Activated naive CD8-positive, alpha-beta T cell treated with anti-CD3 and anti-CD28 coated beads, Interleukin-2, amount 10 ng/mL, durations not matched to agents 7 days and 5 days (primary cell): ENCODE results near the gene CST6. TPM values are rescaled to one million over a fixed set of nuclear protein-coding genes. Genes with fewer than 3 reads are reported as not detected.
"Not testable (repeated sequence)": the region's sequence is repeated elsewhere in the genome, so short reads cannot be mapped to it uniquely, and the experiment has no call there.

Source experiments
- ATAC-seq: fragments of 150-1000 bp; cut with Tn5 transposase; one replicate; pipeline ENCODE4 v1.10.0; 2021; ENCODE audit warnings: low read depth, moderate library complexity
- POLR2A ChIA-PET: fragments of 350-600 bp; sonication (Branson Sonifier 250); formaldehyde crosslinking; loops from one replicate; lab custom pipeline; 2021; ENCODE audit warnings: antibody characterized with exemption; lab: Charles Lee
- DNase-seq: peaks from one replicate; pipeline ENCODE4 v3.0.0; 2021
- H3K27ac Mint-ChIP-seq: one replicate; pipeline ENCODE4 v1.8.0; 2022; ENCODE audit warnings: mild to moderate bottlenecking, mixed read lengths
- H3K27me3 Mint-ChIP-seq: one replicate; pipeline ENCODE4 v1.8.0; 2022; ENCODE audit warnings: mild to moderate bottlenecking, moderate library complexity, mixed read lengths
- H3K36me3 Mint-ChIP-seq: one replicate; pipeline ENCODE4 v1.8.0; 2021; ENCODE audit warnings: mild to moderate bottlenecking, mixed read lengths
- H3K4me1 Mint-ChIP-seq: one replicate; pipeline ENCODE4 v1.8.0; 2021; ENCODE audit warnings: mixed read lengths
- H3K4me3 Mint-ChIP-seq: one replicate; pipeline ENCODE4 v1.8.0; 2022; ENCODE audit warnings: mild to moderate bottlenecking, moderate library complexity, mixed read lengths
- H3K9me3 Mint-ChIP-seq: one replicate; pipeline ENCODE4 v1.8.0; 2021; ENCODE audit warnings: mixed read lengths
- total RNA-seq, 2 experiments: library from RNA; stranded (reverse); gene quantifications; one replicate each; pipeline ENCODE4 v1.2.3, GENCODE V29; 2021

The CST6 gene
- total RNA-seq, 2 experiments from 2014 or later: not detected

DNA sequence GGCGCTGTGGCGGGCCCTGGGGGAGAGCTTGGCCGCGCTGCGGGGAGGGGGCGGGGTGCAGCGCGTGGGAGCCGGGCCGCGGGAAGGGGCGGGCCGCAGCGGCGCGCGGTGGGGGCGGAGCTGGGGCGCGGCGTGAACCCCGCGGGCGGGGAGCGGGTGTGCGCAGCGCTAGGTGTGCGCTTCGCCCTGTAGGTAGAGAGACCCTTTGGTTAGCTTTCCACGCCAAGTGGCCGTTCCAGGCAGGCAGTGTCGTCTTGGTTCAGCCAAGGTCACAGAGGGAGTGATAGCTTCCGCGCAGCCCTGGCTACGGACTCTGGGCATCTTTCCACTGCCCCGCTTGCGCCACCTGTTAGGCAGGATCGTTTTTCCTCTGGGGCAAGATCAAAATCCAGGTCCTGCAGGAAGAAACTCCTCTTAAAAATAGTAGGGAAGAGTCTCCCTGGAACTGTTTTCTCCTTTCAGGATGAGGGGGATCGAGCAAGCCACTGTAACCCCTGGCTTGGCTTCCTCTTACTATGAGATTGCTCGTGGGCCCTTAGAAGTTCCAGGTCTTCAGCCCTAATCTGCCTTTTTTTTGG lies 9.1 kb upstream of the CST6 start:
- peaks cover 26% of the 10 kb centered on the region for H3K4me1 Mint-ChIP-seq
- peak overlapping the region; percentile 100 for H3K4me3 Mint-ChIP-seq
- DNase-seq: peak; percentile 87
- H3K27me3 Mint-ChIP-seq: no peaks in the 10 kb centered on the region
- no peaks in the 10 kb centered on the region for H3K9me3 Mint-ChIP-seq
- peaks cover 21% of the 10 kb centered on the region for H3K36me3 Mint-ChIP-seq
- POLR2A ChIA-PET: interaction anchor here (0.6 to 1.5 kb wide), 19 partner anchors 8 to 505 kb away, joined by 3 to 19 read pairs (median 5); partner anchors contain the start of genes CCDC85B, DPP3, FIBP and KAT5
- H3K27ac Mint-ChIP-seq: peak overlapping the region; percentile 99
- ATAC-seq: peak; percentile 64

DNA sequence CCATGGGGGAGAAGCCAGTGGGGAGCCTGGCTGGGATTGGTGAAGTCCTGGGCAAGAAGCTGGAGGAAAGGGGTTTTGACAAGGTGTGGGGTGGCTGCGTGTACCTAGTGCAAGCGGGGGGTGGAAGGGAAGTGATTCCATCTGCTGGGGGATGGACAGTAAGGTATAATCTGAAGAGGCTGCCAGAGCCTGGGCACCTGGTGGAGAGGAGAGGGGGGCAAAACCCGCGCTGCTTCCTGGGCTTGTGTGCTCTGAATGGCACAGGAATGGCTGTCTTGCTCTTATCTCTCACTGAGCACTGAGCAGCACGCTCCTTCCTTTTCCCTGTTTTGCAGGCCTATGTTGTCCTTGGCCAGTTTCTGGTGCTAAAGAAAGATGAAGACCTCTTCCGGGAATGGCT lies 8.5 kb upstream of the CST6 start:
- no peaks in the 10 kb centered on the region for H3K9me3 Mint-ChIP-seq
- peaks cover 29% of the 10 kb centered on the region for H3K4me1 Mint-ChIP-seq
- peaks cover 19% of the 10 kb centered on the region for H3K36me3 Mint-ChIP-seq
- ATAC-seq (no peak), DNase-seq (no peak)
- no peaks in the 10 kb centered on the region for H3K27me3 Mint-ChIP-seq
- H3K4me3 Mint-ChIP-seq: peak overlapping the region; percentile 100
- POLR2A ChIA-PET: interaction anchor here (0.6 to 1.5 kb wide), 9 partner anchors 13 to 291 kb away, joined by 3 to 19 read pairs (median 5); partner anchors contain the start of genes CCDC85B, FIBP, KAT5 and SF3B2
- peak overlapping the region; percentile 84 for H3K27ac Mint-ChIP-seq

DNA sequence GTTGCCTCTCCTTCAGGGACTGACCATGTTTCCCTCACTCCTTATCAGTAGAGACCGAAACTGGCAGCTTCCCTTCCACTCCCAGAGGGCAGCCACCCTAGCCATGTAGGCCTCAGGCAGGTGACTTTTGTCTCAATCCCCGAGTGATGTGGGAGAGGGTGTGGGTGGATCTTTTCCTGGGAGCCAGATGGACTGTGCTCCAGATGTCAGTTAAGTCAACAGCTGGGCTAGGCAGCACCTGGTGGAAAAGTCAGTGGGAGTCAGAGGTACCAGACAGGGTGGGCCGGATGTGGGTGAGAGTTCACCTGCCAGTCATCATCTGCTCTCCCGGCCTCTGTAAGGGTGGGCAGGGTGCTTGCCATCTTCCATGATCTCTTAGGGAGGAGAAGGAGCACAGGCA lies 7.6 kb upstream of the CST6 start:
- peaks cover 25% of the 10 kb centered on the region for H3K4me1 Mint-ChIP-seq
- H3K27me3 Mint-ChIP-seq: no peaks in the 10 kb centered on the region
- ATAC-seq (no peak), DNase-seq (no peak)
- H3K4me3 Mint-ChIP-seq: peak overlapping the region; percentile 100
- no peaks in the 10 kb centered on the region for H3K9me3 Mint-ChIP-seq
- POLR2A ChIA-PET: no interaction called here
- no peak overlapping the region for H3K27ac Mint-ChIP-seq
- peaks cover 17% of the 10 kb centered on the region for H3K36me3 Mint-ChIP-seq

DNA sequence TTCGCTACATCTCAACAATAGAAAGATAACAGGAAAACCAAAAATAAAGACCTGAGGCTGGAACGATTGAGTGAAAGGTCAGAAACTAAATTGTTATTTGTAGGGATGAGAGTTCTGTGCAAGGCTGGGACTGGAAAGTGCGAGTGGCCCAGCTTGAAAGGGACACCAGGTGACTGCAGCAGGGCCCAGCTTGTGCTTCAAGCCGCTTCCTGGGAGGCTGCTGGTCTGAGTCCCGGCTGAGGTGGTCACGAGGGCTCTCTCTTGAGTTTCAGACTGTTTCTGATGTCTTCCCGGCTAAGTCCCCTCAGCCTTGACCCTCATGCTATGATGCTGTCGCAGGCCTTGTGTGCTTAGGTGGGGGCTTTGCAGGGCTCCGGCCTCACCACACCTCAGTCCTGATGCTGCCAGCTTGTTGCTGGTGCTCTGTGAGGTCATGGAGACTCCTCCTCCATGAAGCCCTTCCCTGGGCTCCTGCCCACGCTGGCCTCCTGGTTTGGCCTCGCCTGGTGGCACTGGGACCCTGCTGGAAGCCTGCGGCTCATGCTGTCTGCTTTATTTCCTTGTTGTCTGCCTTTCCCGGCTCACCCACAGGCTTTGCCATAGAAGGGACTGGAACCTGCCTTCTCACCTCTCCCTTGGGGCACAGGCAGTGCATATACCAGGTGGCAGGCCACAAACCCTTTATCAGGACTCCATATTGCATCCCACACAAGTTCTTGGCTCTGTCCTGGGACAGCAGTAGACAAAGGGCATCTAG lies 5.5 kb upstream of the CST6 start:
- H3K36me3 Mint-ChIP-seq: peaks cover 7% of the 10 kb centered on the region
- H3K27ac Mint-ChIP-seq: no peak overlapping the region
- no peak overlapping the region for H3K4me3 Mint-ChIP-seq
- H3K9me3 Mint-ChIP-seq: no peaks in the 10 kb centered on the region
- DNase-seq: no peak
- peaks cover 12% of the 10 kb centered on the region for H3K4me1 Mint-ChIP-seq
- POLR2A ChIA-PET: no interaction called here
- peaks cover 11% of the 10 kb centered on the region for H3K27me3 Mint-ChIP-seq
- ATAC-seq: no peak

DNA sequence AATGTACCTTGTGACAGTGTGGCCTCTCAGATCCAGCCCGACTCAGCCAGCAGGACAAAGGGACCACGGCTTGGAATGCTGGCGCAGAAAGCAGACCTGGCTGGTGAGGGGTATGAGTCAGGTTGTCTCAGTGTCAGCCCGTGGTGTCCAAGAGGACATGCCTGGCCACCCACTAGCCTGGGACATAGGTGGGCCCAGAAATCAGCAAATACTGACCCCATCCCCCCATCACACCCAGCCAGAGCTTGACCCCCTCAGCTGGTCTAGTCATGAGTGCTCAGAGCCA lies 5.0 kb upstream of the CST6 start:
- Mint-ChIP-seq H3K27ac (no peak overlapping the region), H3K36me3 (peaks cover 5% of the 10 kb centered on the region), H3K4me1 (peaks cover 12% of the 10 kb centered on the region), H3K27me3 (peaks cover 15% of the 10 kb centered on the region), H3K4me3 (no peak overlapping the region), H3K9me3 (no peaks in the 10 kb centered on the region)
- no peak for ATAC-seq
- DNase-seq: no peak
- POLR2A ChIA-PET: no interaction called here

DNA sequence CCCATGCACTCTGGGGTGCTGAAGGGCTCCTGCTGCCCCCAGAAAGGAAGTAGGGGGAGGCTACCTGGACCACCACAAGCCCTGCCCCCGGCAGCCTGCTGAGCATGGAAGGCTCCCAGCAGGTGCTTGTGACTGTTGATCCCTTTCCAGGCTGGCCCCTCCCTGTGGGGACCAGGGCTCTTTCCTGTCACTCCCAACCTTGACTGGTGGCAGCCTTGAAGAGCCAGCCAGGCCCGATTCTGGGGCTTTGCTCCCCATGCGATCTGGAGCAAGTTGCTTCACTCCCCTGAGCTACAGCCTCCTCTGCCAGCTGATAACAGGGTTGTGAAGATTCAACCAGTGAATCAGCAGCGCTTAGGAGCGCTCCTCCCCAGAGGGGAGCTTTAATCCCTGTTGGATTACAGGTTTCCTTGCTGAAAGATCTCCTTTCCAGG lies 4.6 kb upstream of the CST6 start:
- Mint-ChIP-seq H3K27me3 (peaks cover 16% of the 10 kb centered on the region), H3K36me3 (peaks cover 3% of the 10 kb centered on the region), H3K27ac (no peak overlapping the region), H3K4me3 (no peak overlapping the region), H3K4me1 (peaks cover 12% of the 10 kb centered on the region), H3K9me3 (no peaks in the 10 kb centered on the region)
- DNase-seq: no peak
- no peak for ATAC-seq
- POLR2A ChIA-PET: no interaction called here

DNA sequence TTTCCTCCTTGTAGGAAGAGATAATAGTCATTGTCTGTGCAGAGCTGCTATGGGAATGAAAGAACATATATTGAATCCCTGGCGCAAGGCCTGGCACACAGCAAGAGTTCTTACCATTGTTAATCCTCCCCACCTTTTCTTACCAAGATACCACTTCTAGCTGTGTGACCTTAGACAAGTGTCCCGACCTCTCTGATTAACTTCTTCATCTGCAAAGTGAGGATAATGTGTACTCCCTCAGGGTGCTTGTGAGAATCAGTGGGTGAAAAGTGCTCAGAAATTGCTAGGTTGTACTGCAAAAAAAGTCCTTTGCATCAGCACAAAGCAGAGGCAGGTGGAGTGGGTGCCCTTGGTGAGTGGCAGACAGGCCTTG lies 3.7 kb upstream of the CST6 start:
- Mint-ChIP-seq H3K36me3 (peaks cover 2% of the 10 kb centered on the region), H3K9me3 (no peaks in the 10 kb centered on the region), H3K4me1 (peaks cover 11% of the 10 kb centered on the region), H3K27me3 (peaks cover 20% of the 10 kb centered on the region), H3K27ac (no peak overlapping the region), H3K4me3 (no peak overlapping the region)
- DNase-seq: no peak
- POLR2A ChIA-PET: no interaction called here
- ATAC-seq: no peak

DNA sequence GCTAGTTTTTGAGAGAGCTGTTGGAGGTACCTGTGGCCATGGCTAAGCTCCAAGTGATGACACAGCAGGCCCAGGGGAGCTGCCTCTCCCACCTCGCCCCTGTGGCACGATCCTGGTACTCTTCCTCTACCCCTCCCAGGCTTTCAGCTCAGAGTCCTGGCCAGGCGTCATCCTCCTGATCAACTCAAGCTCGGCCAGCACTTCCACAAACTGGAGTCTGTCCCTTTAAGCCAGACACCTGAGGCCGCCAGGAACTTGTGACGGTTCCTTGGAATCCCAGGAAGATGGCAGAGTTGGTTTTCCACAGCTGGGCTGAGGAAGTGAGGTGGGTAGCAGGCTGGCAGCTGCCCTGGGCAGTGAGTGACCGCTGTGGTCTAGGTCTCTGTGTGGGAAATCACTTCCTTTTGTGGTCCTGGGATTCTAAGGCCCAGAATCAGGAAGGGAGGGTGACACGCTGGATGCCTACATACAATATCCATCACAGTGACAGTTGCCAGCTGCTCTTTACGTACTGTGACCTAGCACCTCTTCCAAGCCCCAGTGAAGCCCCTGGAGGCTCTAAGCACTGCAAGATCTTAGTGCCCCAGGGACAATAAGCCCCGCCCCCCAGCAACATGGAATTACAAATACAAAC lies 3.2 kb upstream of the CST6 start:
- Mint-ChIP-seq H3K4me3 (no peak overlapping the region), H3K27ac (no peak overlapping the region), H3K27me3 (peaks cover 25% of the 10 kb centered on the region), H3K9me3 (no peaks in the 10 kb centered on the region), H3K4me1 (peaks cover 6% of the 10 kb centered on the region), H3K36me3 (peaks cover under 1% of the 10 kb centered on the region)
- POLR2A ChIA-PET: interaction anchor here (0.6 to 0.7 kb wide), 2 partner anchors 125 to 149 kb away, joined by 3 read pairs; no protein-coding TSS in a partner anchor
- DNase-seq (no peak), ATAC-seq (no peak)

DNA sequence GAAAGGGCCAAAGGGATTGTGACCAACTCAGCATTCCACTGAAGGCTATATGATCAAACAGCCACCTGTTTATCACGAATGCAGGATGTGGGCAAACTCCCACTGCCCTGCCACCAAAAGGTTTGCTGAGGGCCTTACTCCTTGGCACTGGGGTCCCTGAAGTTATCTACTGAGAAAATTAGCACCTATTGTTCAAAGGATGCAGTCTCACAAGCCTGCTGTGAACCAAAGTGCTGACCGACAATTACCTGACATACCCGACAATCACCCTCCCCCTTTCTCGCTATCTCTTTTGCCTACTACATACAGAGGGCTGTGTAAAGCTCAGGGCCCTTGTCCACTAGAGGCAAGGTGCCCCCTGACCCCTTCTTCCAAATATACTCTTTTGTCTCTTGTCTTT lies 1.8 kb upstream of the CST6 start:
- H3K27ac Mint-ChIP-seq, POLR2A ChIA-PET, H3K36me3 Mint-ChIP-seq, ATAC-seq, DNase-seq, H3K9me3 Mint-ChIP-seq, H3K4me1 Mint-ChIP-seq, H3K4me3 Mint-ChIP-seq: not testable (repeated sequence)
- H3K27me3 Mint-ChIP-seq: peaks cover 26% of the 10 kb centered on the region

DNA sequence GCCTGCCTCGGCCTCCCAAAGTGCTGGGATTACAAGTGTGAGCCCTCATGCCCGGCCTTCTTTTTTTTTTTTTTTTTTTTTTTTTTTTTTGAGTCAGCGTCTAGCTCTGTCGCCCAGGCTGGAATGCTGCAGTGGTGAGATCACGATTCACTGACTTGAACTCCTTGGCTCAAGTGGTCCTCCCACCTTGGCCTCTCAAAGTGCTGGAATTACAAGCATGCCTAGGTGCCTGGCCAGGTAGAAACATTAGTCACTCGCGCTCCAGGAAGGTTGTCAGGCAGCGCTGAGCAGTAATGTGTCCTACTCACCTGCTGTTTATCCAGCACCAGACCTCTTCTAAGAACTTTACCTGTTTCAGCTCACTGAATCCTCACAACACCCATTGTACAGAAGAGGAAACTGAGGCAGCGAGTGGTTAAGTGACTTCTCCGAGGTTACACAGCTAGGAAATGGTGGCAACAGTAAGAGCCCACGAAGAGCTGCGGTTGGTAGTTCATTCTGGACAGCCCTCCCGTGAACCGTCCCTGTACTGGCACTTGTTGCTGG lies 496 bp upstream of the CST6 start:
- Mint-ChIP-seq H3K36me3 (no peaks in the 10 kb centered on the region), H3K27me3 (peaks cover 26% of the 10 kb centered on the region), H3K27ac (no peak overlapping the region), H3K9me3 (no peaks in the 10 kb centered on the region), H3K4me1 (peaks cover 5% of the 10 kb centered on the region), H3K4me3 (no peak overlapping the region)
- ATAC-seq (no peak), DNase-seq (no peak)
- POLR2A ChIA-PET: interaction anchor here (0.5 to 1.3 kb wide), 2 partner anchors 9 to 36 kb away, joined by 3 to 12 read pairs; partner anchors contain the start of genes BANF1 and EIF1AD

DNA sequence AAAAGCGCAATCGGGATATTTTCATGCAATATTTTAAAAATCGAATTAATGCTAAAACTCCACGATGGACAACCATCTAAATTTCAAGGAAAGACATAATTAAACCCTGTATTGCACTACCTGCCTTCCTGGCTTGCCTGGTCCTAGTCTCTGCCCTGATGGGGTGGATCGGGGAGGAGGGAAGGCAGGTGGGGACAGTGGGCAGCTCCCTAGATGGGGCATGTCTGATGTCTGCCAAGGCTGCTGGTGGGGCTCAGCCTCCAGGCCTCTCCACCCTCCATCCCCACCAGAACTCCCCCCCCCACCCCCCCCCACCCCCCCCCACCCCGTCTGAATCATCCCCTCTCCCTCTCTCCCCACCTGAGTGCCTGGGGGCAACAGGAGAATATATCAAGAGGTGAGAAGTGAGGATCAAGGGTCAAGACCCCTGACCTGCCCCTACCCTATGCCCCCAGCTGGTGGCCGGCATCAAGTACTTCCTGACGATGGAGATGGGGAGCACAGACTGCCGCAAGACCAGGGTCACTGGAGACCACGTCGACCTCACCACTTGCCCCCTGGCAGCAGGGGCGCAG lies 650 bp downstream of the CST6 start:
- DNase-seq (no peak), ATAC-seq (no peak)
- H3K4me3 Mint-ChIP-seq: no peak overlapping the region
- H3K4me1 Mint-ChIP-seq: peaks cover 4% of the 10 kb centered on the region
- no peak overlapping the region for H3K27ac Mint-ChIP-seq
- H3K36me3 Mint-ChIP-seq: no peaks in the 10 kb centered on the region
- POLR2A ChIA-PET: no interaction called here
- H3K27me3 Mint-ChIP-seq: peaks cover 26% of the 10 kb centered on the region
- H3K9me3 Mint-ChIP-seq: no peaks in the 10 kb centered on the region

DNA sequence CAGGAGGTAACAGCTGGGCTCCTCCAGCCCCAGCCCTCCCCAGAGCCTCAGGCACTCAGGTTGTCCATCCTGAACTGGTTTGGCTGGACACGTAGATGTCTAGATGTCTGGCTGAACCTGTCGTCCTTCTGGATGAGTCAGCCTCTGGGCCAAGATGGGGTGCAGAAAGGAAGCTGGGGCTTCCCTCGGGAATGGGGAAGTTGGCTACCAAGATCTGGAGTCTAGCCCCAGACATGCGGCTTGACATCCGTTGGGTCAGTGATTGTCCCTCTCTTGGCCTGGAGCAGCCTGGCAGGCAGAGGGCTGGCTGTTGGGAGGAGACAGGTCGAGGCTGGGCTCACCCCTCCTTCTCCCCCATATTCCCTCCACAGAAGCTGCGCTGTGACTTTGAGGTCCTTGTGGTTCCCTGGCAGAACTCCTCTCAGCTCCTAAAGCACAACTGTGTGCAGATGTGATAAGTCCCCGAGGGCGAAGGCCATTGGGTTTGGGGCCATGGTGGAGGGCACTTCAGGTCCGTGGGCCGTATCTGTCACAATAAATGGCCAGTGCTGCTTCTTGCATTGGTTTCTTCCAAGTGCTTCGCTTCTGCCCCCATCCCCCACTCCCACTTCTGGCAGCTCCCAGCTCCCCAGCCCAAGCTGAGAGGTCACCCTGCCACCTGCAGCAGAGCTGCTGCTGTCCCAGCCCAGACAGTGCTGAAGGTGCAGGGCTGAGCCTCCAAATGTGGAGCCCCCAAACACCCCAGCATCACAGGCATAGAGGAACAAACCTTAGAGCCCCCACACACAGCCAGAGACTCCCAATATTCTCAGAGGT lies 1.3 kb downstream of the CST6 start:
- DNase-seq (no peak), ATAC-seq (no peak)
- Mint-ChIP-seq H3K36me3 (no peaks in the 10 kb centered on the region), H3K4me1 (peaks cover under 1% of the 10 kb centered on the region), H3K9me3 (no peaks in the 10 kb centered on the region), H3K4me3 (no peak overlapping the region), H3K27ac (no peak overlapping the region), H3K27me3 (peaks cover 26% of the 10 kb centered on the region)
- POLR2A ChIA-PET: interaction anchor here (1.2 kb wide), 1 partner anchor 11 kb away, joined by 5 read pairs; the partner anchor contains the start of genes BANF1 and EIF1AD
